ENCODE results near the gene ARHGAP22.

Gene ARHGAP22

DNA sequence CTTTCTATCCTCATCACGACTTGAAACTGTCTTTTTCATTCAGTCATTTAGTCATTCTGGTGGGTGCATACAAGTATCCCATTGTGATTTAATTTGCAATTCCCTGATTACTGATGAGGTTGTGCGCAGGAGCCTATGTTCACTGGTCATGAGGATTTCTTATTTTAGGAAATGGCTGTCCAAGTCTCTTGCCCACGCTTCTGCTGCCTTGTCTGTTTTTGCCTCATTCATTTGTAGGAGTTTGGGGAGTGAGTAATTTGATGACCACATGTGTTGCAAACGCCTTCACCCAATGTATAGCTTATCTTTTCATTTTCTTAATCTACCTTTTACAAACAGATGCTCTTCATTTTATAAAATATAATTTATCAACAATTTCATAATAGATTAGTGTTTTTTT, 127.3 kb downstream of the ARHGAP22 start:
- no peak for DNase-seq (ENCODE audit: low read depth in 2 of 2)
- TF ChIP-seq, protein P1, sequence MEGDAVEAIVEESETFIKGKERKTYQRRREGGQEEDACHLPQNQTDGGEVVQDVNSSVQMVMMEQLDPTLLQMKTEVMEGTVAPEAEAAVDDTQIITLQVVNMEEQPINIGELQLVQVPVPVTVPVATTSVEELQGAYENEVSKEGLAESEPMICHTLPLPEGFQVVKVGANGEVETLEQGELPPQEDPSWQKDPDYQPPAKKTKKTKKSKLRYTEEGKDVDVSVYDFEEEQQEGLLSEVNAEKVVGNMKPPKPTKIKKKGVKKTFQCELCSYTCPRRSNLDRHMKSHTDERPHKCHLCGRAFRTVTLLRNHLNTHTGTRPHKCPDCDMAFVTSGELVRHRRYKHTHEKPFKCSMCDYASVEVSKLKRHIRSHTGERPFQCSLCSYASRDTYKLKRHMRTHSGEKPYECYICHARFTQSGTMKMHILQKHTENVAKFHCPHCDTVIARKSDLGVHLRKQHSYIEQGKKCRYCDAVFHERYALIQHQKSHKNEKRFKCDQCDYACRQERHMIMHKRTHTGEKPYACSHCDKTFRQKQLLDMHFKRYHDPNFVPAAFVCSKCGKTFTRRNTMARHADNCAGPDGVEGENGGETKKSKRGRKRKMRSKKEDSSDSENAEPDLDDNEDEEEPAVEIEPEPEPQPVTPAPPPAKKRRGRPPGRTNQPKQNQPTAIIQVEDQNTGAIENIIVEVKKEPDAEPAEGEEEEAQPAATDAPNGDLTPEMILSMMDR (IDR thresholded peaks at IDR 0.05; ENCODE audit: low read depth, low read length), result no peak
- H3K4me3 ChIP-seq (replicated peaks in 1 of 2; ENCODE audit: low read depth in 2 of 2, low read length in 2 of 2), result no peak overlapping the region

DNA sequence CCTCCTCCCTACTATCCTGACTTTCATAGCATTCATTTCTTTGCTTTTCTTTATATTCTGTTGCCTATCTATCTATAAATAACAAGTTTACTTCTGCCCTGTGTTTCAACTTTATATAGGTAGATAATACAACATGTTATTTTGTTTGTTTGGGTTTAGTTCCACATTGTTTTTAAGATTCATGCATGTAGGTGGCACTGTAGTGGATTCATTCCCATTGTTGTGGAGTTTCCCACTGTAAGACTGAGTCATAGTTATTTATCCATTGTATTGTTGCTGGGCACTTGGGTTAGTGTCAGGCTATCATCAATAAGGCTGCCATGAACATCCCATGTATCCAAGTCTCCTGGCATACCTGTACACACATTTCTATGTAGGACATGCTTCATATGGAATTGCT, 127.7 kb downstream of the ARHGAP22 start:
- TF ChIP-seq, protein P1 (IDR thresholded peaks at IDR 0.05; ENCODE audit: low read depth, low read length), result no peak
- no peak overlapping the region for H3K4me3 ChIP-seq (replicated peaks in 1 of 2; ENCODE audit: low read depth in 2 of 2, low read length in 2 of 2)
- DNase-seq (ENCODE audit: low read depth in 2 of 2), result peak in 1 of 2 donors; percentile 30

- TF ChIP-seq, protein P1 (IDR thresholded peaks at IDR 0.05; ENCODE audit: low read depth, low read length), result no peak
- peak in 1 of 2 donors; percentile 57 for DNase-seq (ENCODE audit: low read depth in 2 of 2)
- H3K4me3 ChIP-seq (replicated peaks in 1 of 2; ENCODE audit: low read depth in 2 of 2, low read length in 2 of 2), result no peak overlapping the region
These were observed 128.4 kb downstream of the ARHGAP22 start for GRCh38 chr10:48476279-48476982.

- TF ChIP-seq, protein P1 (IDR thresholded peaks at IDR 0.05; ENCODE audit: low read depth, low read length), result no peak
- no peak for DNase-seq (ENCODE audit: low read depth in 2 of 2)
- H3K4me3 ChIP-seq (replicated peaks in 1 of 2; ENCODE audit: low read depth in 2 of 2, low read length in 2 of 2), result no peak overlapping the region
These were observed 129.0 kb downstream of the ARHGAP22 start for GRCh38 chr10:48475943-48476278.

GRCh38 chr10:48474765-48475365, 130.0 kb downstream of the ARHGAP22 start:
- H3K4me3 ChIP-seq (replicated peaks in 1 of 2; ENCODE audit: low read depth in 2 of 2, low read length in 2 of 2), result no peak overlapping the region
- TF ChIP-seq, protein P1 (IDR thresholded peaks at IDR 0.05; ENCODE audit: low read depth, low read length), result no peak
- DNase-seq (ENCODE audit: low read depth in 2 of 2), result no peak

GRCh38 chr10:48473704-48474103, 131.2 kb downstream of the ARHGAP22 start:
- no peak overlapping the region for H3K4me3 ChIP-seq (replicated peaks in 1 of 2; ENCODE audit: low read depth in 2 of 2, low read length in 2 of 2)
- TF ChIP-seq, protein P1 (IDR thresholded peaks at IDR 0.05; ENCODE audit: low read depth, low read length), result no peak
- DNase-seq (ENCODE audit: low read depth in 2 of 2), result no peak
